Keratinocyte (primary cell): ENCODE data around the gene FBXL17. TPM values are rescaled to one million over a fixed set of nuclear protein-coding genes. Genes with fewer than 3 reads are reported as not detected.

ENCODE experiments used
- DNase-seq: peaks from one replicate; pipeline ENCODE4 v3.0.0-alpha.2; 2011; ENCODE audit warnings: low read depth, missing footprints, low spot score
- FAIRE-seq: peaks from 2 replicates; lab custom pipeline; 2011; peaks lifted over from hg19 to GRCh38; lab: Jason Lieb, UNC
- H2AFZ ChIP-seq: 2 replicates; pipeline ENCODE4 v1.6.0; 2012; ENCODE audit warnings: low read length, control low read depth, inconsistent platforms; ENCODE audit not compliant: control insufficient read depth
- H3K27ac ChIP-seq: 2 replicates; pipeline ENCODE4 v1.5.1; 2011; ENCODE audit warnings: low read length; ENCODE audit not compliant: control insufficient read depth, insufficient read depth
- H3K27me3 ChIP-seq: 3 replicates; pipeline ENCODE4 v1.6.0; 2011; ENCODE audit warnings: low read length; ENCODE audit not compliant: control insufficient read depth, insufficient read depth; ENCODE audit errors: extremely low read depth
- H3K36me3 ChIP-seq, 2 experiments: 2 replicates in 1 of 2; 3 replicates in 1 of 2; pipeline ENCODE4 v1.5.1; 2011; ENCODE audit warnings: low read length in 2 of 2, mild to moderate bottlenecking in 1 of 2; ENCODE audit not compliant: control insufficient read depth in 2 of 2, insufficient read depth in 2 of 2; ENCODE audit errors: extremely low read depth in 1 of 2
- H3K4me1 ChIP-seq: 3 replicates; pipeline ENCODE4 v1.5.1; 2011; ENCODE audit warnings: low read length; ENCODE audit not compliant: control insufficient read depth, insufficient read depth; ENCODE audit errors: extremely low read depth
- H3K4me2 ChIP-seq: 3 replicates; pipeline ENCODE4 v1.6.0; 2011; ENCODE audit warnings: low read depth, low read length; ENCODE audit not compliant: control insufficient read depth, insufficient read depth; ENCODE audit errors: extremely low read depth
- H3K4me3 ChIP-seq, 3 experiments: fragments of 200-600 bp in 1 of 3; sonication (generic) in 1 of 3; 2 replicates in 2 of 3; 3 replicates in 1 of 3; pipeline ENCODE4 v1.5.1; 2011 to 2016; ENCODE audit warnings: low read length in 3 of 3, mild to moderate bottlenecking in 3 of 3, control low read depth in 2 of 3, inconsistent platforms in 1 of 3, low read depth in 1 of 3, mixed read lengths in 1 of 3, mixed run types in 1 of 3, moderate library complexity in 1 of 3; ENCODE audit not compliant: control insufficient read depth in 2 of 3, insufficient read depth in 2 of 3; ENCODE audit errors: extremely low read depth in 1 of 3
- H3K79me2 ChIP-seq: 2 replicates; pipeline ENCODE4 v1.6.0; 2012; ENCODE audit warnings: low read length; ENCODE audit not compliant: control insufficient read depth, insufficient read depth
- H3K9ac ChIP-seq: 3 replicates; pipeline ENCODE4 v1.6.0; 2011; ENCODE audit warnings: low read length; ENCODE audit not compliant: control insufficient read depth, insufficient read depth; ENCODE audit errors: extremely low read depth
- H3K9me1 ChIP-seq: 3 replicates; pipeline ENCODE4 v1.6.0; 2011; ENCODE audit warnings: low read length; ENCODE audit not compliant: control insufficient read depth, insufficient read depth; ENCODE audit errors: extremely low read depth
- H3K9me3 ChIP-seq: 2 replicates; pipeline ENCODE4 v1.5.1; 2012; ENCODE audit warnings: low read depth, low read length; ENCODE audit not compliant: control insufficient read depth
- H4K20me1 ChIP-seq: 3 replicates; pipeline ENCODE4 v1.6.0; 2011; ENCODE audit warnings: low read length; ENCODE audit not compliant: control insufficient read depth, insufficient read depth; ENCODE audit errors: extremely low read depth
- EZH2 ChIP-seq: IDR thresholded peaks from one replicate; pipeline ENCODE4 v1.6.1; 2012; ENCODE audit warnings: inconsistent platforms, mild to moderate bottlenecking, low read length, moderate library complexity
- dilution Hi-C: fragments of 300-500 bp; cut with MboI; formaldehyde crosslinking; loops from one replicate; pipeline ENCODE4 v1.7.0; 2020; ENCODE audit warnings: low sequenced_read_pairs; ENCODE audit not compliant: extremely low pct_ligation_motif_present
- polyA plus RNA-seq, 5 experiments: library from polyadenylated mRNA; depleted of rRNA in 3 of 5; stranded (reverse) in 3 of 5; stranded (forward) in 1 of 5; unstranded in 1 of 5; fragments of >200 nt; gene quantifications; 1 replicate in 1 of 5; 2 replicates in 3 of 5; 3 replicates in 1 of 5; pipeline versions ENCODE4 v1.2.1 to v1.2.3, GENCODE V29; 2011 to 2012; ENCODE audit warnings: missing spikeins in 2 of 5, low read depth in 1 of 5, low replicate concordance in 1 of 5
- TF ChIP-seq, protein P1 (sequence below), 3 experiments: IDR thresholded peaks in 1 of 3; conservative IDR thresholded peaks in 1 of 3; optimal IDR thresholded peaks in 1 of 3; 2 replicates in 2 of 3; 3 replicates in 1 of 3; pipeline versions ENCODE3 to v1.5.1; 2011; ENCODE audit warnings: low read length in 3 of 3, mild to moderate bottlenecking in 3 of 3, moderate library complexity in 2 of 3, control low read depth in 1 of 3, inconsistent platforms in 1 of 3; ENCODE audit not compliant: insufficient read depth in 2 of 3; ENCODE audit errors: extremely low read depth in 1 of 3

FBXL17 gene
- polyA plus RNA-seq, 1 donor (not counting 4 experiments of a cell fraction or from before 2014, with no cell fraction given): 5.7 TPM

DNA sequence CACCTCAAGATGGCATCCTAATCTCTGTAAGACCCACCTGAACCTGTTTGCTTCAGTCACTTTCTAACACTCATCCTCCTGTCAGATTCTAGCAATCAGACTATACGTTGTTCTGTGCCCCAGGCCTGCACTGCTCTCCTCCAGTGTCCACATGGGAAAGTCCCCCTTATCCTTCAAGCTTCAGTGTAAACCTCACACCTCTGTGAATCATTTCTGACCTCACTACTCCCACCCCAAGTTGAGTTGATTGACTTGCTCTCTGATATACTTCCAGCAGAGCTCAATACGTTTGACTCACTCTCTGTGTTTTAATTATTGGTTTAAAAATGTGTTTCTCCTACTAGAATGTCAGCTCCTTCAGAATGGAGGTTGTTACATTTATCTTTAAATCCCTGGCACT, 240.2 kb downstream of the FBXL17 start:
- no peak for FAIRE-seq
- Histone ChIP-seq H3K79me2 (no peaks in the 10 kb centered on the region), H4K20me1 (no peaks in the 10 kb centered on the region), H3K9me1 (no peaks in the 10 kb centered on the region), H3K9me3 (no peaks in the 10 kb centered on the region), H3K4me3 (no peak overlapping the region), H3K27me3 (no peaks in the 10 kb centered on the region), H3K4me1 (no peaks in the 10 kb centered on the region), H3K36me3 (no peaks in the 10 kb centered on the region), H3K4me2 (no peak overlapping the region), H2AFZ (no peak overlapping the region), H3K9ac (no peak overlapping the region), H3K27ac (no peak overlapping the region)
- dilution Hi-C loops: no loop called here
- no peak for TF ChIP-seq EZH2
- TF ChIP-seq, protein P1, sequence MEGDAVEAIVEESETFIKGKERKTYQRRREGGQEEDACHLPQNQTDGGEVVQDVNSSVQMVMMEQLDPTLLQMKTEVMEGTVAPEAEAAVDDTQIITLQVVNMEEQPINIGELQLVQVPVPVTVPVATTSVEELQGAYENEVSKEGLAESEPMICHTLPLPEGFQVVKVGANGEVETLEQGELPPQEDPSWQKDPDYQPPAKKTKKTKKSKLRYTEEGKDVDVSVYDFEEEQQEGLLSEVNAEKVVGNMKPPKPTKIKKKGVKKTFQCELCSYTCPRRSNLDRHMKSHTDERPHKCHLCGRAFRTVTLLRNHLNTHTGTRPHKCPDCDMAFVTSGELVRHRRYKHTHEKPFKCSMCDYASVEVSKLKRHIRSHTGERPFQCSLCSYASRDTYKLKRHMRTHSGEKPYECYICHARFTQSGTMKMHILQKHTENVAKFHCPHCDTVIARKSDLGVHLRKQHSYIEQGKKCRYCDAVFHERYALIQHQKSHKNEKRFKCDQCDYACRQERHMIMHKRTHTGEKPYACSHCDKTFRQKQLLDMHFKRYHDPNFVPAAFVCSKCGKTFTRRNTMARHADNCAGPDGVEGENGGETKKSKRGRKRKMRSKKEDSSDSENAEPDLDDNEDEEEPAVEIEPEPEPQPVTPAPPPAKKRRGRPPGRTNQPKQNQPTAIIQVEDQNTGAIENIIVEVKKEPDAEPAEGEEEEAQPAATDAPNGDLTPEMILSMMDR (optimal IDR thresholded peaks at IDR 0.05 in 1 of 3, IDR thresholded peaks at IDR 0.05 in 1 of 3, conservative IDR thresholded peaks at IDR 0.05 in 1 of 3; ENCODE audit: extremely low read depth in 1 of 3, insufficient read depth in 2 of 3, low read length in 3 of 3): no peak
- no peak for DNase-seq

DNA sequence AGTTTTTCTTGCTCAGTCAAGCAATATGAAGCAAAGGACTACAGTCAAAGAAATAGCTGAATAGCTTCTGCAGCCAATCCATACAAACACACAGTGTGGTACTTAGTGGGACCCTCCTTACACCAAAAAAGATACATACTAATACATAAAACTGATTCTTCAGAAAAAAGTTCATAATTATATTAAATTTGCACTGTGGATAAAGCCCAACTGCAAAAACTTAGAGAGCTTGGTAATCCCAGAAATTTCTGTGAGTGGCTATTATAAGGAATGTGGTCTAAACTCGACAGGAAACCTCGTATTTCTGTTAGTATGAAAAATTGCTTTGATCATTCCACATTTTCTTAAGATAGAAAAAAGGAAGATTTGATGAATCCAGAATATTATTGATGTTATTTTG, 245.4 kb downstream of the FBXL17 start:
- no peak overlapping the region for H3K4me2 ChIP-seq
- H3K4me3 ChIP-seq: no peak overlapping the region
- dilution Hi-C loops: no loop called here
- H3K27me3 ChIP-seq: no peaks in the 10 kb centered on the region
- H3K36me3 ChIP-seq: no peaks in the 10 kb centered on the region
- H3K9ac ChIP-seq: no peak overlapping the region
- no peak for FAIRE-seq
- no peak overlapping the region for H3K27ac ChIP-seq
- no peak for DNase-seq
- no peak overlapping the region for H2AFZ ChIP-seq
- H3K79me2 ChIP-seq: no peaks in the 10 kb centered on the region
- no peaks in the 10 kb centered on the region for H3K9me3 ChIP-seq
- H3K9me1 ChIP-seq: no peaks in the 10 kb centered on the region
- TF ChIP-seq EZH2: no peak
- TF ChIP-seq, protein P1 (optimal IDR thresholded peaks at IDR 0.05 in 1 of 3, IDR thresholded peaks at IDR 0.05 in 1 of 3, conservative IDR thresholded peaks at IDR 0.05 in 1 of 3; ENCODE audit: extremely low read depth in 1 of 3, insufficient read depth in 2 of 3, low read length in 3 of 3): no peak
- no peaks in the 10 kb centered on the region for H4K20me1 ChIP-seq
- no peaks in the 10 kb centered on the region for H3K4me1 ChIP-seq
